Measurements from ENCODE around the gene ACADVL. TPM values are rescaled to one million over a fixed set of nuclear protein-coding genes. Genes with fewer than 3 reads are reported as not detected.

Gene ACADVL
- total RNA-seq, 1 experiment from 2014 or later: 305 TPM

DNA sequence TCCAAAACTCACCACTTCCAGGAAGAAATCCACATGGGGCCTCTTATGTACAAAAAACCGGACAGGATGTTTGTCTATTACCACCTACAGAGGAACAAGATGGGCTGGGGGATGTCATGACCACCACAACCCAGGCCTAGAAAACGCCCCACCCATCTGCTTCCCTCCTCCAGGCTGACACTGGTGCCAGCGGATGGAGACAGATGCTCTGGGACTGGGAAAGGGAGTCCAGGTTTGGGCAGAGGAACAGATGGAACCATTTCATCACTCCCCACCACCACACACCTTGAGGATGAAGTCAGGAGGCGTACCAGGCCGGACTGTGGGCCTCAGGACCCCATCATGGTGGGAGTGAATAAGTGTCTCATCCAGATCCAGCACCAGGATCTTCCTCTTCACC is 27.0 kb downstream of the ACADVL start:
- H3K27me3 ChIP-seq (ENCODE audit: control insufficient read depth, insufficient read depth, low read length): no peaks in the 10 kb centered on the region
- no peak overlapping the region for H3K4me3 ChIP-seq (ENCODE audit: low read depth in 2 of 2, low read length in 2 of 2)
- H3K27ac ChIP-seq (ENCODE audit: low read length): no peak overlapping the region
- BruUV-seq (replicated peaks): no TSS peak
- DNase-seq (ENCODE audit: low read depth, low spot score): no peak
- H3K36me3 ChIP-seq (ENCODE audit: control insufficient read depth, insufficient read depth, low read length): peaks cover 5% of the 10 kb centered on the region
- H3K4me1 ChIP-seq (ENCODE audit: control insufficient read depth, insufficient read depth, low read length): peaks cover 12% of the 10 kb centered on the region
- CTCF ChIA-PET: no interaction called here
- intact Hi-C loops (cut with micrococcal nuclease; ENCODE audit: unreplicated experiment): no loop called here
- POLR2A ChIA-PET: no interaction called here
- in situ Hi-C loops (cut with HindIII; ENCODE audit: low pct_unique_long_range_greater_than_20kb, low sequenced_read_pairs): no loop called here
- no peak for TF ChIP-seq TCF7L2 (IDR thresholded peaks at IDR 0.05; ENCODE audit: low read depth, low read length)
- no peak for TF ChIP-seq REST (IDR thresholded peaks at IDR 0.05; ENCODE audit: insufficient read depth in 1 of 2, low read depth in 2 of 2, low read length in 1 of 2)
- no peak for TF ChIP-seq SIN3A (IDR thresholded peaks at IDR 0.05; ENCODE audit: borderline replicate concordance, insufficient read depth, low read depth, low read length)
- TF ChIP-seq, protein P1, sequence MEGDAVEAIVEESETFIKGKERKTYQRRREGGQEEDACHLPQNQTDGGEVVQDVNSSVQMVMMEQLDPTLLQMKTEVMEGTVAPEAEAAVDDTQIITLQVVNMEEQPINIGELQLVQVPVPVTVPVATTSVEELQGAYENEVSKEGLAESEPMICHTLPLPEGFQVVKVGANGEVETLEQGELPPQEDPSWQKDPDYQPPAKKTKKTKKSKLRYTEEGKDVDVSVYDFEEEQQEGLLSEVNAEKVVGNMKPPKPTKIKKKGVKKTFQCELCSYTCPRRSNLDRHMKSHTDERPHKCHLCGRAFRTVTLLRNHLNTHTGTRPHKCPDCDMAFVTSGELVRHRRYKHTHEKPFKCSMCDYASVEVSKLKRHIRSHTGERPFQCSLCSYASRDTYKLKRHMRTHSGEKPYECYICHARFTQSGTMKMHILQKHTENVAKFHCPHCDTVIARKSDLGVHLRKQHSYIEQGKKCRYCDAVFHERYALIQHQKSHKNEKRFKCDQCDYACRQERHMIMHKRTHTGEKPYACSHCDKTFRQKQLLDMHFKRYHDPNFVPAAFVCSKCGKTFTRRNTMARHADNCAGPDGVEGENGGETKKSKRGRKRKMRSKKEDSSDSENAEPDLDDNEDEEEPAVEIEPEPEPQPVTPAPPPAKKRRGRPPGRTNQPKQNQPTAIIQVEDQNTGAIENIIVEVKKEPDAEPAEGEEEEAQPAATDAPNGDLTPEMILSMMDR (IDR thresholded peaks at IDR 0.05): no peak
- TF ChIP-seq POLR2AphosphoS5 (IDR thresholded peaks at IDR 0.05; ENCODE audit: low read depth, low read length): no peak
- no peaks in the 10 kb centered on the region for H3K9me3 ChIP-seq (ENCODE audit: control insufficient read depth, insufficient read depth, low read depth, low read length)
- no peak for ATAC-seq

GRCh38 chr17:7248796-7249195 is 29.1 kb downstream of the ACADVL start:
- intact Hi-C loops (cut with micrococcal nuclease; ENCODE audit: unreplicated experiment) (no loop called here), in situ Hi-C loops (cut with HindIII; ENCODE audit: low pct_unique_long_range_greater_than_20kb, low sequenced_read_pairs) (no loop called here)
- Histone ChIP-seq H3K36me3 (ENCODE audit: control insufficient read depth, insufficient read depth, low read length) (peaks cover 5% of the 10 kb centered on the region), H3K27me3 (ENCODE audit: control insufficient read depth, insufficient read depth, low read length) (no peaks in the 10 kb centered on the region), H3K27ac (ENCODE audit: low read length) (peak overlapping the region; percentile 14; the same call in 1 of the 2 replicates), H3K4me1 (ENCODE audit: control insufficient read depth, insufficient read depth, low read length) (peaks cover 16% of the 10 kb centered on the region), H3K4me3 (ENCODE audit: low read depth in 2 of 2, low read length in 2 of 2) (peak overlapping the region in 1 of 2 experiments; percentile 18; a peak in 1 of 4 replicates), H3K9me3 (ENCODE audit: control insufficient read depth, insufficient read depth, low read depth, low read length) (no peaks in the 10 kb centered on the region)
- POLR2A ChIA-PET: no interaction called here
- BruUV-seq (replicated peaks): no TSS peak
- DNase-seq (ENCODE audit: low read depth, low spot score) (no peak), ATAC-seq (no peak)
- TF ChIP-seq, protein P1 (IDR thresholded peaks at IDR 0.05): no peak
- TF ChIP-seq POLR2AphosphoS5 (IDR thresholded peaks at IDR 0.05; ENCODE audit: low read depth, low read length) (no peak), REST (IDR thresholded peaks at IDR 0.05; ENCODE audit: insufficient read depth in 1 of 2, low read depth in 2 of 2, low read length in 1 of 2) (no peak), SIN3A (IDR thresholded peaks at IDR 0.05; ENCODE audit: borderline replicate concordance, insufficient read depth, low read depth, low read length) (no peak), TCF7L2 (IDR thresholded peaks at IDR 0.05; ENCODE audit: low read depth, low read length) (no peak)
- CTCF ChIA-PET: no interaction called here
